ENCODE results near the gene DDN.

Gene DDN

DNA sequence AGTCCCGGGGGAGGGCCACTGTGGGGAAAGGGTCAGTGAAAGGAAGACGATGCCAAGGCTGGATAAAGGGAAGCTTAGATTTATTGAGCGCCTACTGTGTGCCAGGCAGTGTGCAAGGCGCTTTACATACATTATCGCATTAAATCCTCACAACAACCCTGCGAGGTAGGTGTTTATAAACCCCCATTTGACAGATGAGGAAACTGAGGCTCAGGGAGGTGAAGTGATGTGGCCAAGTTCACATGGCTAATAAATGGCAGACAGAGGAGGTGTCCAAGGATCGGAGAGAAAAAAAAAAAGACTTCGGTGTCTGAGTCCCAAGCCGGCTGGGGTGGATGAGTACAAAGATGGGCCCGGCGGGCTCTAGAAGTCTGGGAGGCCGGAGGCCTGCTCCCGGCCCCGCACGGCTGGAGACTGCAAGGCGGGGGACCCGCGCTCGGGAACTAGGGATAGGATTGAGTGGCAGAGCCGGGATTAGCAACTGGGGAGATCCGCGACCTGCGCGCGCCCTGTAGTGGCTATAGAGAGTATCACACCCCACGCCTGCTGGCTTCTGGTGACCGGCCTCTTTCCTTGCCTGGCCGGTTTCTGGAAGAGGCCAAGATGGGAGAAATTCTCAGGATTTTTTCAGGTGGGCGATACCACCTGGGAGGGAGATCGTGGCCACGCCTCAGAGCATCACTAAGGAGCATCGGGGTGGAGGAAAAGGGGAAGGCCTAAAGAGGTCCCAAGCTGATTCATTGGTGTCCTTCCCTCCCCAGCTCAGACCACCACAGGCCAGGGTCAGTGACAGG lies 3.9 kb downstream of the DDN start:
- H3K4me3 ChIP-seq (ENCODE audit: low read depth in 1 of 2, low read length in 2 of 2) = peak overlapping the region in 1 of 2 donors; percentile 37
- peaks cover 50 to 58% of the 10 kb centered on the region in 2 donors for H3K27me3 ChIP-seq (ENCODE audit: control insufficient read depth in 1 of 2, insufficient read depth in 2 of 2, low read length in 2 of 2)
- no peaks in the 10 kb centered on the region for H3K36me3 ChIP-seq (ENCODE audit: control insufficient read depth in 1 of 2, insufficient read depth in 2 of 2, low read length in 2 of 2)
- H3K9me3 ChIP-seq (ENCODE audit: control insufficient read depth in 1 of 2, low read length in 2 of 2) = no peaks in the 10 kb centered on the region
- no peak overlapping the region for H3K9ac ChIP-seq (ENCODE audit: low read depth in 1 of 2, low read length in 2 of 2)
- peaks cover 23 to 32% of the 10 kb centered on the region in 2 donors for H3K4me1 ChIP-seq (ENCODE audit: control insufficient read depth in 1 of 2, insufficient read depth in 2 of 2, low read length in 2 of 2)
- H3K27ac ChIP-seq (ENCODE audit: low read depth, low read length) = no peak overlapping the region

DNA sequence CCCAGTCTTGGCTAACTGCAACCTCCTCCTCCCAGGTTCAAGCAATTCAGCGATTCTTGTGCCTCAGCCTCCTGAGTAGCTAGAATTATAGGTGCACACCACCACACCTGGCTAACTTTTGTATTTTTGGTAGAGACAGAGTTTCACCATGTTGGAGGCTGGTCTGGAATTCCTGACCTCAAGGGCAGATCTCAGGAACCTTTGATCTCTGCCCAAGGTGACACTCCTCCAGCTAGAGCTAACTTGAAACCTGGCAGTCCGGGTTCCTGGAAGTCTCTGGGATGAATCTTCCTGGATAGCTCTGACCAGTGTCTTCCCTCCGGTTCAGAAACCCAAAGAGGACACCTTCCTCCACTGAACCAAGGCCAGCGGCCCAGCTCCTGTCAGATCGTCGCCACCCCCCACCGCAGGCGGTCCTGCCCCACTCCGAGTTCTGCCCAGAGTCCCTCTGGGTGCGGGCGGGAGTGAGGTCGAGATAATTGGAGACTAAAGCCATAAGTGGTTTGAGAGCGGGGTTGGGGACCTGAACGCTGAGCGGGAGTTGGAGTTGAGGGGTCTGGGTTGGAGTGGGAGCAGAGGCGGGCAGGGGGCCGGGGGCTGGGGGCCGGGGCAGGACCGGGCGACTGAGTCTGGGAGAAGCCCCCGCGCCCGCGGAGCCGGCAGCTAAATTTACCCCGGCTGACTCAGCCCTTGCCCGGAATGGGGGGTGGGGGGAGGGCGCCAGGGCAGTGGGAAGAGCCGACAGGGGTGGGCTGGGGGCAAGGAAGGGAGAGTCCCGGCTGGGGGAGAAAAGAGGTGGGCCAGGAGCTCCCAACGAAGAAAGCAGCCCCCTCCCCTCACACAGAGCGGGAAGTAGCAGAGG lies 4.7 kb downstream of the DDN start:
- Histone ChIP-seq H3K27ac (ENCODE audit: low read depth, low read length) (no peak overlapping the region), H3K4me1 (ENCODE audit: control insufficient read depth in 1 of 2, insufficient read depth in 2 of 2, low read length in 2 of 2) (peaks cover 16 to 24% of the 10 kb centered on the region in 2 donors), H3K27me3 (ENCODE audit: control insufficient read depth in 1 of 2, insufficient read depth in 2 of 2, low read length in 2 of 2) (peaks cover 42 to 53% of the 10 kb centered on the region in 2 donors), H3K36me3 (ENCODE audit: control insufficient read depth in 1 of 2, insufficient read depth in 2 of 2, low read length in 2 of 2) (no peaks in the 10 kb centered on the region), H3K9me3 (ENCODE audit: control insufficient read depth in 1 of 2, low read length in 2 of 2) (no peaks in the 10 kb centered on the region), H3K4me3 (ENCODE audit: low read depth in 1 of 2, low read length in 2 of 2) (no peak overlapping the region), H3K9ac (ENCODE audit: low read depth in 1 of 2, low read length in 2 of 2) (no peak overlapping the region)

DNA sequence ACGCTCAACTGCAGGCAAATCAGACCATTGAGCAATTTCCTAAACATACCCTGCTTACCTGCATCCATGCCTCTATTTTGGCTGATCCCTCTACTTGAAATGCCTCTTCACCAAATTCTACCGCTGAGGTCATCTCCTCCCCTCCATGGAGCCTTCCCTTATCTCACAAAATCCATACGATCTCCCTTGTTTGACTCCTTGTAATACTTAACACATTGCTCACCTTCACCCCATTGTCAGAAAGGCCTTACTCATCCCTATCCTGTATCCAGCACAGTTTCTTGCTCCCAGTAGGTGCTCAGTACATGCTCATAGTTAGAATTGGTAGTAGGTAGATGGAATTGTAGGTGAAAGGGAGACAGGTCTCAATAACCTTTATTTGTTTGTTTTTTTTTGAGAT lies 5.4 kb downstream of the DDN start:
- Histone ChIP-seq H3K36me3 (ENCODE audit: control insufficient read depth in 1 of 2, insufficient read depth in 2 of 2, low read length in 2 of 2) (no peaks in the 10 kb centered on the region), H3K27me3 (ENCODE audit: control insufficient read depth in 1 of 2, insufficient read depth in 2 of 2, low read length in 2 of 2) (peaks cover 46 to 52% of the 10 kb centered on the region in 2 donors), H3K9me3 (ENCODE audit: control insufficient read depth in 1 of 2, low read length in 2 of 2) (no peaks in the 10 kb centered on the region), H3K4me1 (ENCODE audit: control insufficient read depth in 1 of 2, insufficient read depth in 2 of 2, low read length in 2 of 2) (peaks cover 11 to 19% of the 10 kb centered on the region in 2 donors), H3K4me3 (ENCODE audit: low read depth in 1 of 2, low read length in 2 of 2) (no peak overlapping the region), H3K9ac (ENCODE audit: low read depth in 1 of 2, low read length in 2 of 2) (no peak overlapping the region), H3K27ac (ENCODE audit: low read depth, low read length) (no peak overlapping the region)

- H3K9ac ChIP-seq (ENCODE audit: low read depth in 1 of 2, low read length in 2 of 2) = no peak overlapping the region
- peaks cover 39 to 43% of the 10 kb centered on the region in 2 donors for H3K27me3 ChIP-seq (ENCODE audit: control insufficient read depth in 1 of 2, insufficient read depth in 2 of 2, low read length in 2 of 2)
- H3K36me3 ChIP-seq (ENCODE audit: control insufficient read depth in 1 of 2, insufficient read depth in 2 of 2, low read length in 2 of 2) = no peaks in the 10 kb centered on the region
- H3K4me3 ChIP-seq (ENCODE audit: low read depth in 1 of 2, low read length in 2 of 2) = no peak overlapping the region
- no peaks in the 10 kb centered on the region for H3K9me3 ChIP-seq (ENCODE audit: control insufficient read depth in 1 of 2, low read length in 2 of 2)
- H3K4me1 ChIP-seq (ENCODE audit: control insufficient read depth in 1 of 2, insufficient read depth in 2 of 2, low read length in 2 of 2) = peaks cover 5% of the 10 kb centered on the region in 2 donors
- H3K27ac ChIP-seq (ENCODE audit: low read depth, low read length) = no peak overlapping the region
Observed at GRCh38 chr12:48991247-48992050, 7.7 kb downstream of the DDN start.

- Histone ChIP-seq H3K4me1 (ENCODE audit: control insufficient read depth in 1 of 2, insufficient read depth in 2 of 2, low read length in 2 of 2) (peaks cover 5% of the 10 kb centered on the region in 2 donors), H3K9me3 (ENCODE audit: control insufficient read depth in 1 of 2, low read length in 2 of 2) (no peaks in the 10 kb centered on the region), H3K27ac (ENCODE audit: low read depth, low read length) (no peak overlapping the region), H3K27me3 (ENCODE audit: control insufficient read depth in 1 of 2, insufficient read depth in 2 of 2, low read length in 2 of 2) (peaks cover 36 to 40% of the 10 kb centered on the region in 2 donors), H3K4me3 (ENCODE audit: low read depth in 1 of 2, low read length in 2 of 2) (no peak overlapping the region), H3K9ac (ENCODE audit: low read depth in 1 of 2, low read length in 2 of 2) (no peak overlapping the region), H3K36me3 (ENCODE audit: control insufficient read depth in 1 of 2, insufficient read depth in 2 of 2, low read length in 2 of 2) (no peaks in the 10 kb centered on the region)
Observed at GRCh38 chr12:48990552-48990951, 8.6 kb downstream of the DDN start.

DNA sequence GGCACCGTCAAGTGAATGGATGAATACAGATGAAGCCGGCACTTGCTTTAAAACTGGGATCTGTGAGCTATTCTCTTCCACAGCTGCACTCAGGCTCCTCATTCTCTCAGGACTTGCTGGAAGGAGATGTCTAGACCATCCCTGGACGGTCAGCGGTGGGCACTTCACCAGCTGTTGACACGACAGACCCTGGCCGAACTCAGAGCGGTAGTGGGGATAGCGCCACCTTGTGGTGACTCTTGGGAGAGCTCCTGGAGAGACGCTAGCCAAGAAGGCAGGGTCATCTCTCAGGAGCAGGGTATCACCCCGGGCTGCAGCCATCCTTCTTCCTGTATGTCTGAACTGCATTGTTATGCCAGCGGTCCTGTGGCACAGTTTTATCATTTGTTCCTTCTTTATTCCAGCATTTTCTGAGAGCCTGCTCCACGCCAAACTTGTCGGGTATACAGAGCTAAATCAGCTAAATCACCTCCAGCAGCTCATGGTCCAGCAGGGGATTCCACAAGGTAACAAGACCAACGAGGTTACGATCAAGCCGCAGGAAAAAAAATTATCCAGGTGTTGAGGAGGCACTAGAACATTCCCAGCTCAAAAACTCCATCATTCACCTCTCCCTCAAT lies 11.0 kb downstream of the DDN start:
- Histone ChIP-seq H3K9me3 (ENCODE audit: control insufficient read depth in 1 of 2, low read length in 2 of 2) (no peaks in the 10 kb centered on the region), H3K27me3 (ENCODE audit: control insufficient read depth in 1 of 2, insufficient read depth in 2 of 2, low read length in 2 of 2) (peaks cover 37 to 38% of the 10 kb centered on the region in 2 donors), H3K4me1 (ENCODE audit: control insufficient read depth in 1 of 2, insufficient read depth in 2 of 2, low read length in 2 of 2) (no peaks in the 10 kb centered on the region), H3K9ac (ENCODE audit: low read depth in 1 of 2, low read length in 2 of 2) (no peak overlapping the region), H3K36me3 (ENCODE audit: control insufficient read depth in 1 of 2, insufficient read depth in 2 of 2, low read length in 2 of 2) (no peaks in the 10 kb centered on the region), H3K27ac (ENCODE audit: low read depth, low read length) (no peak overlapping the region), H3K4me3 (ENCODE audit: low read depth in 1 of 2, low read length in 2 of 2) (no peak overlapping the region)

DNA sequence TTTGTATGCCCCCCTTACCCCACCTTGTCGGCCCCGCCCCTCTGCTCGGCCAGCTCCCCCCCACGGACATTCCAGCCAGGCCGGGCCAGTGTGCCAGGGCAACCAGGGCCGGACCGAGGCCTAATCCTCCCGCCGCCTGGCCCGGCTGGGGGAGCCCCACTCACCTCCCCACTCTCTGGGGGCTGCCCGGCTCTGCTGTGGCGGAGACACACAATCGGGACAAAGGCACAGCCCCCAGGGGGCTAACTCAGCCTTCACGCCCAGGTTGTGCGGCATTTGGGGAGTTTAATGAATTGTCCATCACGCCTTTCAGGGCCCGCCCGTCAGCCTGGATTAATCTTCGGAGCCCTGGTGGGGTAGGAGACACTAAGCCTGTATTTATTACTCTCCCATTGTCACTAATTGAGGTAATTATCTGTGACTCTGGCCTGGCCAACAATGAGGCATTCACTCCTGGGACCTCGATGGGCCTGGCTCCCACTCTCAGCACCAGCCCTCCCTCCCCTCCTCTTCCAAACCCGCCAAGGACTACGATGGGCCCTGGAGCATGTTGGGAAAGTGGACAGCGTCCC lies 12.4 kb downstream of the DDN start:
- Histone ChIP-seq H3K4me1 (ENCODE audit: control insufficient read depth in 1 of 2, insufficient read depth in 2 of 2, low read length in 2 of 2) (peaks cover 1 to 2% of the 10 kb centered on the region in 2 donors), H3K36me3 (ENCODE audit: control insufficient read depth in 1 of 2, insufficient read depth in 2 of 2, low read length in 2 of 2) (no peaks in the 10 kb centered on the region), H3K9ac (ENCODE audit: low read depth in 1 of 2, low read length in 2 of 2) (no peak overlapping the region), H3K4me3 (ENCODE audit: low read depth in 1 of 2, low read length in 2 of 2) (no peak overlapping the region), H3K9me3 (ENCODE audit: control insufficient read depth in 1 of 2, low read length in 2 of 2) (no peaks in the 10 kb centered on the region), H3K27me3 (ENCODE audit: control insufficient read depth in 1 of 2, insufficient read depth in 2 of 2, low read length in 2 of 2) (peaks cover 45 to 47% of the 10 kb centered on the region in 2 donors), H3K27ac (ENCODE audit: low read depth, low read length) (no peak overlapping the region)

DNA sequence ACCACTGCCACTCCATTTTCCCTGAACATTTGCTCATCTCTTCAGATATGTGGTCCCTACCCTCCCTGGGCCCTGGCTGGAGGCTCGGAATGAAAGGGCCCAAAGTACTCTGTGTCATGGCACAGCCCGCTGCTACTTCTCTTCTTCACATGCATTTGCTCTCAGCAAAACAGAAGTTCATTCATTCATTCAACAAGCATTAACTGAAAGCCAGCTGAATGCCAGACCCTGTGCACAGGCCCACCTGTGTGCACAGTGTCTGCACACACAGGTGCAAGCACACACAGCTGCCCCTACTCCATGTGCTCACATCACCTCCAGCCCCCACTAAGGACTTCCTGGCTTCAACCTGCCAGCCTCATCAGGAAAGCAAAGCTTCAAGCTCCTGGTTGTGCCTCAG lies 13.3 kb downstream of the DDN start:
- H3K9me3 ChIP-seq (ENCODE audit: control insufficient read depth in 1 of 2, low read length in 2 of 2) = no peaks in the 10 kb centered on the region
- peaks cover 10 to 11% of the 10 kb centered on the region in 2 donors for H3K4me1 ChIP-seq (ENCODE audit: control insufficient read depth in 1 of 2, insufficient read depth in 2 of 2, low read length in 2 of 2)
- no peak overlapping the region for H3K27ac ChIP-seq (ENCODE audit: low read depth, low read length)
- H3K9ac ChIP-seq (ENCODE audit: low read depth in 1 of 2, low read length in 2 of 2) = no peak overlapping the region
- no peaks in the 10 kb centered on the region for H3K36me3 ChIP-seq (ENCODE audit: control insufficient read depth in 1 of 2, insufficient read depth in 2 of 2, low read length in 2 of 2)
- no peak overlapping the region for H3K4me3 ChIP-seq (ENCODE audit: low read depth in 1 of 2, low read length in 2 of 2)
- peaks cover 49 to 56% of the 10 kb centered on the region in 2 donors for H3K27me3 ChIP-seq (ENCODE audit: control insufficient read depth in 1 of 2, insufficient read depth in 2 of 2, low read length in 2 of 2)

- Histone ChIP-seq H3K36me3 (ENCODE audit: control insufficient read depth in 1 of 2, insufficient read depth in 2 of 2, low read length in 2 of 2) (no peaks in the 10 kb centered on the region), H3K9ac (ENCODE audit: low read depth in 1 of 2, low read length in 2 of 2) (no peak overlapping the region), H3K4me3 (ENCODE audit: low read depth in 1 of 2, low read length in 2 of 2) (no peak overlapping the region), H3K27me3 (ENCODE audit: control insufficient read depth in 1 of 2, insufficient read depth in 2 of 2, low read length in 2 of 2) (peaks cover 49 to 56% of the 10 kb centered on the region in 2 donors), H3K4me1 (ENCODE audit: control insufficient read depth in 1 of 2, insufficient read depth in 2 of 2, low read length in 2 of 2) (peaks cover 14 to 15% of the 10 kb centered on the region in 2 donors), H3K9me3 (ENCODE audit: control insufficient read depth in 1 of 2, low read length in 2 of 2) (no peaks in the 10 kb centered on the region), H3K27ac (ENCODE audit: low read depth, low read length) (no peak overlapping the region)
Observed at GRCh38 chr12:48985475-48985897, 13.7 kb downstream of the DDN start.
